SU-DHL-6 (cell line): ENCODE measurements around the gene SPTBN1.
"Not testable (repeated sequence)": the region's sequence is repeated elsewhere in the genome, so short reads cannot be mapped to it uniquely, and the experiment has no call there.

Experiments
- H2AFZ ChIP-seq: fragments of 200-600 bp; sonication (generic); 2 replicates; pipeline ENCODE4 v1.6.1; 2014; ENCODE audit warnings: low read depth, mild to moderate bottlenecking, moderate library complexity, mixed read lengths, antibody characterized with exemption, low read length; ENCODE audit not compliant: severe bottlenecking
- H3F3A ChIP-seq: fragments of 200-600 bp; shearing (Covaris generic); 2 replicates; pipeline ENCODE4 v1.6.0; 2016; ENCODE audit warnings: antibody characterized with exemption, mild to moderate bottlenecking; ENCODE audit not compliant: insufficient read depth
- H3K27ac ChIP-seq: fragments of 200-600 bp; sonication (generic); 2 replicates; pipeline ENCODE4 v1.5.1; 2016; ENCODE audit warnings: low read depth, mild to moderate bottlenecking, low read length, moderate library complexity, mixed read lengths
- H3K27me3 ChIP-seq: fragments of 200-600 bp; sonication (generic), shearing (Covaris generic); 2 replicates; pipeline ENCODE4 v1.6.0; 2014; ENCODE audit warnings: mild to moderate bottlenecking, low read length
- H3K36me3 ChIP-seq: fragments of 200-600 bp; sonication (generic); 2 replicates; pipeline ENCODE4 v1.6.1; 2014; ENCODE audit warnings: mild to moderate bottlenecking, low read length, mixed read lengths
- H3K4me2 ChIP-seq: fragments of 300-600, 200-600 bp; shearing (Covaris generic), sonication (generic); 2 replicates; pipeline ENCODE4 v1.6.0; 2014; ENCODE audit warnings: low read length, low read depth, mild to moderate bottlenecking; ENCODE audit not compliant: poor library complexity, severe bottlenecking
- H3K4me3 ChIP-seq: fragments of 200-600 bp; sonication (generic); 2 replicates; pipeline ENCODE4 v1.5.1; 2014; ENCODE audit warnings: antibody characterized with exemption, low read length, mild to moderate bottlenecking, mixed read lengths; ENCODE audit not compliant: insufficient read depth, poor library complexity, severe bottlenecking
- H3K79me2 ChIP-seq: fragments of 200-600 bp; sonication (generic); 2 replicates; pipeline ENCODE4 v1.6.1; 2014; ENCODE audit warnings: mild to moderate bottlenecking, low read length, moderate library complexity; ENCODE audit not compliant: insufficient read depth
- H3K9ac ChIP-seq: fragments of 200-600 bp; sonication (generic); 2 replicates; pipeline ENCODE4 v1.7.0; 2014; ENCODE audit warnings: mild to moderate bottlenecking, low read length
- H3K9me2 ChIP-seq: fragments of 200-600 bp; sonication (generic); replicated peaks from 2 replicates; pipeline ENCODE4 v1.6.1; 2014; ENCODE audit warnings: low read length; ENCODE audit not compliant: insufficient read depth
- H3K9me3 ChIP-seq: fragments of 200-600 bp; sonication (generic); 2 replicates; pipeline ENCODE4 v1.6.1; 2014; ENCODE audit warnings: low read length, mixed read lengths; ENCODE audit not compliant: insufficient read depth
- H4K20me1 ChIP-seq: fragments of 200-600 bp; sonication (generic); 2 replicates; pipeline ENCODE4 v1.6.1; 2014; ENCODE audit warnings: low read depth, mild to moderate bottlenecking, antibody characterized with exemption, low read length, moderate library complexity, mixed read lengths
- EZH2phosphoT487 ChIP-seq: fragments of 200-600 bp; sonication (generic), shearing (Covaris generic); conservative IDR thresholded peaks from 2 replicates; pipeline ENCODE4 v1.6.1; 2018; ENCODE audit warnings: mild to moderate bottlenecking, antibody characterized with exemption, low read length, moderate library complexity, mixed read lengths
- TF ChIP-seq, protein P1 (sequence below): fragments of 200-600 bp; sonication (generic); IDR thresholded peaks from one replicate; pipeline ENCODE4 v1.5.1; 2017; ENCODE audit warnings: antibody characterized with exemption, mild to moderate bottlenecking, low read length, moderate library complexity; ENCODE audit not compliant: insufficient read depth, poor library complexity, severe bottlenecking

The SPTBN1 gene

GRCh38 chr2:54508541-54508940 lies 52.4 kb downstream of the SPTBN1 start:
- no peaks in the 10 kb centered on the region for H3K36me3 ChIP-seq
- H4K20me1 ChIP-seq = no peaks in the 10 kb centered on the region
- no peak overlapping the region for H3K4me2 ChIP-seq
- H3K9me3 ChIP-seq = no peaks in the 10 kb centered on the region
- H3K79me2 ChIP-seq = peaks cover 43% of the 10 kb centered on the region
- H3K9ac ChIP-seq = no peak overlapping the region
- no peak overlapping the region for H3K27ac ChIP-seq
- H2AFZ ChIP-seq = no peak overlapping the region
- no peaks in the 10 kb centered on the region for H3K27me3 ChIP-seq
- H3K4me3 ChIP-seq = no peak overlapping the region
- H3F3A ChIP-seq = no peaks in the 10 kb centered on the region
- TF ChIP-seq, protein P1, sequence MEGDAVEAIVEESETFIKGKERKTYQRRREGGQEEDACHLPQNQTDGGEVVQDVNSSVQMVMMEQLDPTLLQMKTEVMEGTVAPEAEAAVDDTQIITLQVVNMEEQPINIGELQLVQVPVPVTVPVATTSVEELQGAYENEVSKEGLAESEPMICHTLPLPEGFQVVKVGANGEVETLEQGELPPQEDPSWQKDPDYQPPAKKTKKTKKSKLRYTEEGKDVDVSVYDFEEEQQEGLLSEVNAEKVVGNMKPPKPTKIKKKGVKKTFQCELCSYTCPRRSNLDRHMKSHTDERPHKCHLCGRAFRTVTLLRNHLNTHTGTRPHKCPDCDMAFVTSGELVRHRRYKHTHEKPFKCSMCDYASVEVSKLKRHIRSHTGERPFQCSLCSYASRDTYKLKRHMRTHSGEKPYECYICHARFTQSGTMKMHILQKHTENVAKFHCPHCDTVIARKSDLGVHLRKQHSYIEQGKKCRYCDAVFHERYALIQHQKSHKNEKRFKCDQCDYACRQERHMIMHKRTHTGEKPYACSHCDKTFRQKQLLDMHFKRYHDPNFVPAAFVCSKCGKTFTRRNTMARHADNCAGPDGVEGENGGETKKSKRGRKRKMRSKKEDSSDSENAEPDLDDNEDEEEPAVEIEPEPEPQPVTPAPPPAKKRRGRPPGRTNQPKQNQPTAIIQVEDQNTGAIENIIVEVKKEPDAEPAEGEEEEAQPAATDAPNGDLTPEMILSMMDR = no peak
- TF ChIP-seq EZH2phosphoT487 = no peak
- no peaks in the 10 kb centered on the region for H3K9me2 ChIP-seq

DNA sequence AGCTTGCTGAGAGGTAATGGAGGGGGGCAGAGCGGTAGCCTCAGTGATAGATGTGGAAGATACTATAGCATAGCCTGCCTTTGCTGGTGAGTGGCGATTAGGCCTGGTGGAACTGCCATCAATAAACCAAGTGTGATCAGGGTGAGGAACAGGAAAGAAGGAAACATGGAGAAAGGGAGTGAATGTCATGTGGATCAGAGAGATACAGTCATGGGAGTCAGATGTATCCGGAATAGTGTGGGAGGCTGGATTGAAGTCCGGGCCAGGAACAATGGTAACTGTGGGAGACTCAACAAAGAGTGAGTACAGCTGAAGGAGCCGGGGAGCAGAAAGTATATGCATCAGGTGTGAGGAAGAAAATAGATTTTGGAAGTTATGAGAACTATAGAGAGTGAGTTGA lies 52.9 kb downstream of the SPTBN1 start:
- H3K27ac ChIP-seq, H3K36me3 ChIP-seq, H3K4me3 ChIP-seq, H3K9ac ChIP-seq, H3K9me3 ChIP-seq, H3K27me3 ChIP-seq, H4K20me1 ChIP-seq, H3K4me2 ChIP-seq, H3K9me2 ChIP-seq, H2AFZ ChIP-seq, H3F3A ChIP-seq: not testable (repeated sequence)
- peaks cover 39% of the 10 kb centered on the region for H3K79me2 ChIP-seq

- no peaks in the 10 kb centered on the region for H3K9me3 ChIP-seq
- no peak overlapping the region for H3K4me3 ChIP-seq
- no peak overlapping the region for H2AFZ ChIP-seq
- H3F3A ChIP-seq = no peaks in the 10 kb centered on the region
- H4K20me1 ChIP-seq = no peaks in the 10 kb centered on the region
- no peaks in the 10 kb centered on the region for H3K36me3 ChIP-seq
- no peak overlapping the region for H3K9ac ChIP-seq
- no peaks in the 10 kb centered on the region for H3K27me3 ChIP-seq
- no peaks in the 10 kb centered on the region for H3K9me2 ChIP-seq
- H3K4me2 ChIP-seq = no peak overlapping the region
- H3K27ac ChIP-seq = no peak overlapping the region
- H3K79me2 ChIP-seq = peaks cover 24% of the 10 kb centered on the region; the same call in 1 of the 2 replicates
- no peak for TF ChIP-seq EZH2phosphoT487
- TF ChIP-seq, protein P1 = no peak
Observed at GRCh38 chr2:54510916-54511315, 54.8 kb downstream of the SPTBN1 start.

- Histone ChIP-seq H3K27me3 (no peaks in the 10 kb centered on the region), H3K4me2 (no peak overlapping the region), H3K36me3 (no peaks in the 10 kb centered on the region), H3F3A (no peaks in the 10 kb centered on the region), H4K20me1 (no peaks in the 10 kb centered on the region), H3K79me2 (peaks cover 33% of the 10 kb centered on the region; the same call in 1 of the 2 replicates), H3K4me3 (no peak overlapping the region), H3K9ac (no peak overlapping the region), H2AFZ (no peak overlapping the region), H3K9me3 (no peaks in the 10 kb centered on the region), H3K27ac (no peak overlapping the region), H3K9me2 (no peaks in the 10 kb centered on the region)
- TF ChIP-seq, protein P1 = no peak
- TF ChIP-seq EZH2phosphoT487 = no peak
Observed at GRCh38 chr2:54512183-54512582, 56.1 kb downstream of the SPTBN1 start.
